D341Med (cell line): ENCODE measurements around the gene DIDO1.

Experiments
- DNase-seq: peaks from one replicate; pipeline ENCODE4 v3.0.0; 2012; ENCODE audit warnings: low spot score

Gene DIDO1

GRCh38 chr20:62951143-62951895 is 25.0 kb upstream of the DIDO1 start:
- DNase-seq: peak; percentile 10

- DNase-seq: peak; percentile 12
Observed at GRCh38 chr20:62950741-62951140, 24.4 kb upstream of the DIDO1 start.

GRCh38 chr20:62949962-62950361 is 23.7 kb upstream of the DIDO1 start:
- DNase-seq: no peak

GRCh38 chr20:62949153-62949821 is 23.0 kb upstream of the DIDO1 start:
- no peak for DNase-seq

- no peak for DNase-seq
Observed at GRCh38 chr20:62947532-62948300, 21.4 kb upstream of the DIDO1 start.

GRCh38 chr20:62946918-62947317 is 20.6 kb upstream of the DIDO1 start:
- no peak for DNase-seq

- no peak for DNase-seq
Observed at GRCh38 chr20:62945771-62946339, 19.6 kb upstream of the DIDO1 start.

- no peak for DNase-seq
Observed at GRCh38 chr20:62944746-62945145, 18.4 kb upstream of the DIDO1 start.

- DNase-seq: no peak
Observed at GRCh38 chr20:62944184-62944583, 17.9 kb upstream of the DIDO1 start.

- peak; percentile 11 for DNase-seq
Observed at GRCh38 chr20:62943396-62943795, 17.1 kb upstream of the DIDO1 start.

GRCh38 chr20:62942456-62942855 is 16.2 kb upstream of the DIDO1 start:
- no peak for DNase-seq

- no peak for DNase-seq
Observed at GRCh38 chr20:62941792-62942191, 15.5 kb upstream of the DIDO1 start.

GRCh38 chr20:62940875-62941274 is 14.6 kb upstream of the DIDO1 start:
- DNase-seq: no peak

- DNase-seq: no peak
Observed at GRCh38 chr20:62938105-62938888, 12.0 kb upstream of the DIDO1 start, which contains the start of gene GID8. GID8 (plus strand) TSS chr20:62938147; CDS start chr20:62941503, 3,356 bp downstream.

- peak; percentile 98 for DNase-seq
Observed at GRCh38 chr20:62937268-62938104, 11.2 kb upstream of the DIDO1 start.

- no peak for DNase-seq
Observed at GRCh38 chr20:62935968-62936585, 9.8 kb upstream of the DIDO1 start.

GRCh38 chr20:62935204-62935967 is 9.1 kb upstream of the DIDO1 start:
- DNase-seq: no peak

- DNase-seq: no peak
Observed at GRCh38 chr20:62933966-62934365, 7.7 kb upstream of the DIDO1 start.

- no peak for DNase-seq
Observed at GRCh38 chr20:62931464-62931863, 5.2 kb upstream of the DIDO1 start.
